Neural cell (in vitro differentiated cells): Measurements from ENCODE around the gene YDJC. TPM values are rescaled to one million over a fixed set of nuclear protein-coding genes. Genes with fewer than 3 reads are reported as not detected.

Experiments
- H2AFZ ChIP-seq: fragments of 200-600, 300-800 bp; sonication (generic), shearing (Covaris generic); 2 replicates; pipeline ENCODE4 v1.6.0; 2014; ENCODE audit warnings: low read depth, mild to moderate bottlenecking, antibody characterized with exemption, low read length, moderate library complexity
- H3F3A ChIP-seq: fragments of 200-600 bp; shearing (Covaris generic); 2 replicates; pipeline ENCODE4 v1.6.1; 2016; ENCODE audit warnings: mild to moderate bottlenecking, moderate library complexity, mixed read lengths, antibody characterized with exemption, low read length; ENCODE audit not compliant: insufficient read depth, poor library complexity, severe bottlenecking
- H3K27ac ChIP-seq: fragments of 200-600, 300-800 bp; sonication (generic), shearing (Covaris generic); 2 replicates; pipeline ENCODE4 v1.5.1; 2014; ENCODE audit warnings: mild to moderate bottlenecking, low read length, moderate library complexity
- H3K27me3 ChIP-seq: fragments of 300-800, 200-600 bp; sonication (generic), shearing (Covaris generic); 2 replicates; pipeline ENCODE4 v1.6.0; 2014; ENCODE audit warnings: mild to moderate bottlenecking, low read depth, low read length, moderate library complexity; ENCODE audit not compliant: insufficient read depth
- H3K36me3 ChIP-seq: fragments of 300-800, 200-600 bp; sonication (generic), shearing (Covaris generic); 2 replicates; pipeline ENCODE4 v1.5.1; 2014; ENCODE audit warnings: mild to moderate bottlenecking, antibody characterized with exemption, low read length, moderate library complexity; ENCODE audit not compliant: insufficient read depth
- H3K4me2 ChIP-seq: fragments of 300-800, 200-600 bp; sonication (generic), shearing (Covaris generic); 2 replicates; pipeline ENCODE4 v1.6.0; 2014; ENCODE audit warnings: mild to moderate bottlenecking, low read length
- H3K4me3 ChIP-seq: fragments of 300-800, 200-600 bp; sonication (generic), shearing (Covaris generic); 2 replicates; pipeline ENCODE4 v1.5.1; 2014; ENCODE audit warnings: mild to moderate bottlenecking, low read length, moderate library complexity
- H3K79me2 ChIP-seq: fragments of 200-600 bp; shearing (Covaris generic); replicated peaks from 2 replicates; pipeline ENCODE4 v1.6.0; 2014; ENCODE audit warnings: mild to moderate bottlenecking, low read length, moderate library complexity; ENCODE audit not compliant: insufficient read depth
- H3K9ac ChIP-seq: fragments of 300-800, 200-600 bp; sonication (generic), shearing (Covaris generic); 2 replicates; pipeline ENCODE4 v1.6.1; 2016; ENCODE audit warnings: mild to moderate bottlenecking, low read length, mixed read lengths
- H3K9me2 ChIP-seq: fragments of 200-600 bp; shearing (Covaris generic); 2 replicates; pipeline ENCODE4 v1.6.1; 2016; ENCODE audit warnings: mild to moderate bottlenecking, low read length, mixed read lengths; ENCODE audit not compliant: insufficient read depth
- H3K9me3 ChIP-seq: fragments of 200-600, 300-800 bp; sonication (generic), shearing (Covaris generic); 2 replicates; pipeline ENCODE4 v1.6.1; 2016; ENCODE audit warnings: mild to moderate bottlenecking, mixed run types, low read length, moderate library complexity, mixed read lengths
- H4K20me1 ChIP-seq: fragments of 200-600 bp; shearing (Covaris generic); 2 replicates; pipeline ENCODE4 v1.6.1; 2016; ENCODE audit warnings: mild to moderate bottlenecking, mixed run types; ENCODE audit not compliant: insufficient read depth
- EP300 ChIP-seq: fragments of 450-650 bp; conservative IDR thresholded peaks from 2 replicates; pipeline ENCODE4 v1.6.1; 2014; ENCODE audit warnings: antibody characterized with exemption, mild to moderate bottlenecking, moderate library complexity; ENCODE audit not compliant: poor library complexity, severe bottlenecking
- EZH2 ChIP-seq: fragments of 200-600, 300-800 bp; shearing (Covaris generic), sonication (generic); IDR thresholded peaks from 2 replicates; pipeline ENCODE4 v1.6.1; 2014; ENCODE audit warnings: antibody characterized with exemption, low read length, borderline replicate concordance, mild to moderate bottlenecking; ENCODE audit not compliant: insufficient read depth, poor library complexity, severe bottlenecking
- MXI1 ChIP-seq: fragments of 450-650 bp; conservative IDR thresholded peaks from 2 replicates; pipeline ENCODE4 v1.6.1; 2014; ENCODE audit warnings: antibody characterized with exemption, mild to moderate bottlenecking; ENCODE audit not compliant: poor library complexity, severe bottlenecking
- POLR2AphosphoS5 ChIP-seq: IDR thresholded peaks from 2 replicates; pipeline ENCODE4 v1.6.1; 2012
- RAD21 ChIP-seq: fragments of 450-650 bp; conservative IDR thresholded peaks from 2 replicates; pipeline ENCODE4 v1.6.1; 2014; ENCODE audit warnings: antibody characterized with exemption, mild to moderate bottlenecking, moderate library complexity
- SMC3 ChIP-seq: fragments of 450-650 bp; conservative IDR thresholded peaks from 2 replicates; pipeline ENCODE4 v1.6.1; 2014; ENCODE audit warnings: antibody characterized with exemption, mild to moderate bottlenecking, moderate library complexity; ENCODE audit not compliant: poor library complexity
- TAF1 ChIP-seq: IDR thresholded peaks from 2 replicates; pipeline ENCODE4 v1.6.1; 2012; ENCODE audit warnings: low read depth
- polyA plus RNA-seq: library from polyadenylated mRNA; depleted of rRNA; stranded (reverse); fragments of >200 nt; gene quantifications from 2 replicates; pipeline ENCODE4 v1.2.3, GENCODE V29; 2014
- TF ChIP-seq, protein P1 (sequence below): fragments of 450-650 bp; IDR thresholded peaks from 2 replicates; pipeline ENCODE4 v1.5.1; 2014; ENCODE audit warnings: antibody characterized with exemption, mild to moderate bottlenecking, moderate library complexity; ENCODE audit not compliant: poor library complexity, severe bottlenecking
- TF ChIP-seq, protein P2 (sequence below): IDR thresholded peaks from 2 replicates; pipeline ENCODE4 v1.6.1; 2012; ENCODE audit warnings: borderline replicate concordance

The YDJC gene
- polyA plus RNA-seq, 1 donor from 2014 or later: 20.0 TPM

DNA sequence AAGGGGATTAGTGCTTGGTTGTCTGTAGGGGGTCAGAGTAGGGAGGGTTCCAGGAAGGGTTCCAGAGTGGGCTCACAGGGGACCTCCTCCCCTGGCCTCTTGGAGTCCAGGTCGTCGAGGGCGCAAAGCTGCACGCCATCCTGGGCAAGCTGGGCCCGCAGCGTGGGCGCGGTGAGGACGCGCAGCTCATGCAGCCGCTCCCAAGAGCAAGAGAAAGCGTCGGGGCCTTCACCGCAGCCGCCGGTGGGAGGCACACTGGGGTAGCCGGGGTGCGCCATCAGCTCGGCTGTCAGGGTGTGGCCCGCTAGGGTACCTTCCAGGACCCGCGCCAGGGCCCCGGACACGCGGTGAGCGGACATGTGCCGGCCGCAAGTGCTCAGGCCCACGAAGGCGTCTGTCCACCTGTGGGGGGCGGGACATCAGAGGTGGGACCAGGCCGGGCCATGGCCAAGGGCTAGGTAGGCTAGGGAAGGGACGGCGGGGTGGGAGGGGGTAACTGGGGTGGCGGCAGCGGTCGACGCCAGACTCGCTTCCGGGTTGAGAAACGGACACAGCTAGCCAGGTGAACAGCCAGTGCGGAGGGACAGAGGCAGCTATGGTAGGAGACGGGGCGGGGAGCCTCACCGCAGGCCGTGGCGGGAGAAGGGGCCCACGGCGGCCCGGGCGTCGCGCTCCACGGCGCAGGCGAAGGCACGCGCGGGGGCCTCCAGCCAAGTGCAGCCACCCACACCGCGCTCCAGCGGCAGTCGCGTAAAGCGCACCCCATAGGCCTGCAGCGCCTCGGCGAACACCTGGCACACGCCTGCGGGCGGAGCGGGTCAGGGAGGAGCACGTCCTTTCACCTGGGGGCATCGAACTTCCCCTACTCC lies 1.2 kb downstream of the YDJC start:
- Histone ChIP-seq H3K27me3 (no peaks in the 10 kb centered on the region), H3K27ac (no peak overlapping the region), H3F3A (no peaks in the 10 kb centered on the region), H3K4me2 (no peak overlapping the region), H3K36me3 (no peaks in the 10 kb centered on the region), H3K4me3 (peak overlapping the region; percentile 79), H3K9ac (peak overlapping the region; percentile 71), H4K20me1 (no peaks in the 10 kb centered on the region), H3K79me2 (no peaks in the 10 kb centered on the region), H3K9me2 (no peaks in the 10 kb centered on the region), H3K9me3 (no peaks in the 10 kb centered on the region), H2AFZ (no peak overlapping the region)
- TF ChIP-seq EP300: no peak
- no peak for TF ChIP-seq RAD21
- no peak for TF ChIP-seq TAF1
- TF ChIP-seq POLR2AphosphoS5: no peak
- TF ChIP-seq, protein P1, sequence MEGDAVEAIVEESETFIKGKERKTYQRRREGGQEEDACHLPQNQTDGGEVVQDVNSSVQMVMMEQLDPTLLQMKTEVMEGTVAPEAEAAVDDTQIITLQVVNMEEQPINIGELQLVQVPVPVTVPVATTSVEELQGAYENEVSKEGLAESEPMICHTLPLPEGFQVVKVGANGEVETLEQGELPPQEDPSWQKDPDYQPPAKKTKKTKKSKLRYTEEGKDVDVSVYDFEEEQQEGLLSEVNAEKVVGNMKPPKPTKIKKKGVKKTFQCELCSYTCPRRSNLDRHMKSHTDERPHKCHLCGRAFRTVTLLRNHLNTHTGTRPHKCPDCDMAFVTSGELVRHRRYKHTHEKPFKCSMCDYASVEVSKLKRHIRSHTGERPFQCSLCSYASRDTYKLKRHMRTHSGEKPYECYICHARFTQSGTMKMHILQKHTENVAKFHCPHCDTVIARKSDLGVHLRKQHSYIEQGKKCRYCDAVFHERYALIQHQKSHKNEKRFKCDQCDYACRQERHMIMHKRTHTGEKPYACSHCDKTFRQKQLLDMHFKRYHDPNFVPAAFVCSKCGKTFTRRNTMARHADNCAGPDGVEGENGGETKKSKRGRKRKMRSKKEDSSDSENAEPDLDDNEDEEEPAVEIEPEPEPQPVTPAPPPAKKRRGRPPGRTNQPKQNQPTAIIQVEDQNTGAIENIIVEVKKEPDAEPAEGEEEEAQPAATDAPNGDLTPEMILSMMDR: no peak
- TF ChIP-seq, protein P2, sequence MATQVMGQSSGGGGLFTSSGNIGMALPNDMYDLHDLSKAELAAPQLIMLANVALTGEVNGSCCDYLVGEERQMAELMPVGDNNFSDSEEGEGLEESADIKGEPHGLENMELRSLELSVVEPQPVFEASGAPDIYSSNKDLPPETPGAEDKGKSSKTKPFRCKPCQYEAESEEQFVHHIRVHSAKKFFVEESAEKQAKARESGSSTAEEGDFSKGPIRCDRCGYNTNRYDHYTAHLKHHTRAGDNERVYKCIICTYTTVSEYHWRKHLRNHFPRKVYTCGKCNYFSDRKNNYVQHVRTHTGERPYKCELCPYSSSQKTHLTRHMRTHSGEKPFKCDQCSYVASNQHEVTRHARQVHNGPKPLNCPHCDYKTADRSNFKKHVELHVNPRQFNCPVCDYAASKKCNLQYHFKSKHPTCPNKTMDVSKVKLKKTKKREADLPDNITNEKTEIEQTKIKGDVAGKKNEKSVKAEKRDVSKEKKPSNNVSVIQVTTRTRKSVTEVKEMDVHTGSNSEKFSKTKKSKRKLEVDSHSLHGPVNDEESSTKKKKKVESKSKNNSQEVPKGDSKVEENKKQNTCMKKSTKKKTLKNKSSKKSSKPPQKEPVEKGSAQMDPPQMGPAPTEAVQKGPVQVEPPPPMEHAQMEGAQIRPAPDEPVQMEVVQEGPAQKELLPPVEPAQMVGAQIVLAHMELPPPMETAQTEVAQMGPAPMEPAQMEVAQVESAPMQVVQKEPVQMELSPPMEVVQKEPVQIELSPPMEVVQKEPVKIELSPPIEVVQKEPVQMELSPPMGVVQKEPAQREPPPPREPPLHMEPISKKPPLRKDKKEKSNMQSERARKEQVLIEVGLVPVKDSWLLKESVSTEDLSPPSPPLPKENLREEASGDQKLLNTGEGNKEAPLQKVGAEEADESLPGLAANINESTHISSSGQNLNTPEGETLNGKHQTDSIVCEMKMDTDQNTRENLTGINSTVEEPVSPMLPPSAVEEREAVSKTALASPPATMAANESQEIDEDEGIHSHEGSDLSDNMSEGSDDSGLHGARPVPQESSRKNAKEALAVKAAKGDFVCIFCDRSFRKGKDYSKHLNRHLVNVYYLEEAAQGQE: no peak
- TF ChIP-seq MXI1: no peak
- no peak for TF ChIP-seq SMC3
- TF ChIP-seq EZH2: no peak

DNA sequence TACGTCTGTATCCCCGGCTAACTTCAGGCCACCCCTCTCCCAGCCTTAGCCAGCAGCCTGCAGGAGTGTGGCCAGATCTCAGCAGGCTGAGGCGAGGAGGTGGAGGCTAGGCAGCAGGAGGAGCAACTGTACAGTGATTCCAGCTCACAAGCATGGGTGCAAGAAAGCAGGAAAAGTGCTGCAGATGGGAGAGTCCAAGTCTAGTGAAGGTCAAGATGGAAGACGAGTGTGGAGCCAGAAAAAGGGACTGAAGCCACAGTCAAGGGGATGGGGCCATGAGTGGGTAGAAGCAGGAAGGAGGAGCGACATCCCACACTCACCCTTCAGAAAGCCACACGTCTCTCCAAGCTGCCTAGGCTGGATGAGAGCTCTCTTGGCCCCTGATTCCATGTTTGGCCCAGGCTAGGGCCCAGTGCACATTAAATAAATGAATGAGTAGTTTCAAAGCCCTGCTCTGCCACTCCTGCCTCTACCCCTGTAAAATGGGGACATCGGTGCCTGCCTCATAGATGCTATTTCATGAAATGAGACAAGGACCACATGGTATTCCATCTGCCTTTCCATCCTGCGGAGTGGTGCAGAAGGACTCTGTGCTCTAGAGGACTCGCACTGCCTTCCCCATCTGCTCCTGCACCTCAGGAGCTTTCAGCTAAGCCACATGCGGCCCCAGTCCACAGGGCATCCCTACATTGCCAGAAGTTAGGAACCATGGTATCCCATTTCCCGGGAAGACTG lies 2.9 kb downstream of the YDJC start:
- no peak overlapping the region for H2AFZ ChIP-seq
- TF ChIP-seq SMC3: no peak
- TF ChIP-seq RAD21: no peak
- TF ChIP-seq, protein P1: no peak
- TF ChIP-seq EZH2: no peak
- no peak for TF ChIP-seq MXI1
- TF ChIP-seq EP300: no peak
- no peak for TF ChIP-seq POLR2AphosphoS5
- TF ChIP-seq TAF1: no peak
- TF ChIP-seq, protein P2: no peak
- H3K9me2 ChIP-seq: no peaks in the 10 kb centered on the region
- no peaks in the 10 kb centered on the region for H4K20me1 ChIP-seq
- no peaks in the 10 kb centered on the region for H3K79me2 ChIP-seq
- no peak overlapping the region for H3K4me2 ChIP-seq
- no peaks in the 10 kb centered on the region for H3K9me3 ChIP-seq
- H3K9ac ChIP-seq: no peak overlapping the region
- no peaks in the 10 kb centered on the region for H3K36me3 ChIP-seq
- no peaks in the 10 kb centered on the region for H3F3A ChIP-seq
- no peak overlapping the region for H3K27ac ChIP-seq
- no peak overlapping the region for H3K4me3 ChIP-seq
- H3K27me3 ChIP-seq: no peaks in the 10 kb centered on the region
